Measurements from ENCODE around the gene INSM1. TPM values are rescaled to one million over a fixed set of nuclear protein-coding genes. Genes with fewer than 3 reads are reported as not detected.

The INSM1 gene
- polyA plus RNA-seq, 1 experiment, result not detected

DNA sequence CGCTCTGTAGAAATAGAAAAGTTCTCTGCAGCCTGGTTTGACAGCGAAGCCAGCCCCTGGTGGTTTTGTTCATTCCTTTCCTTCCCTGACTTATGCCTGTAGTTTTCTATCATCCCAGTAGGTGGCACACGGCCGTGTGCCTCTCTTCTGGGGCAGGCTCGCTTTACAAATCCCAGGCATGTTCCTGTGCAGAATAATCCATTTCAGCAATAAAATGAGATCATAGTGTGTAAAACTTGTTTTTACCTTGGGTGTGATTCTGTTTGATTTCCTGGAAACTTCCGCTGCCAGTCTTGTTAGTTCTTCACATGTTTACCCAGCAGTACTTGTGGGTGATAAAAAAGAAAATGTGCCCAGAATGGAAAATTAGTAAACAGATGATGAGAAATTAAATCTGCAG is 7.4 kb upstream of the INSM1 start:
- TF ChIP-seq, protein P1, sequence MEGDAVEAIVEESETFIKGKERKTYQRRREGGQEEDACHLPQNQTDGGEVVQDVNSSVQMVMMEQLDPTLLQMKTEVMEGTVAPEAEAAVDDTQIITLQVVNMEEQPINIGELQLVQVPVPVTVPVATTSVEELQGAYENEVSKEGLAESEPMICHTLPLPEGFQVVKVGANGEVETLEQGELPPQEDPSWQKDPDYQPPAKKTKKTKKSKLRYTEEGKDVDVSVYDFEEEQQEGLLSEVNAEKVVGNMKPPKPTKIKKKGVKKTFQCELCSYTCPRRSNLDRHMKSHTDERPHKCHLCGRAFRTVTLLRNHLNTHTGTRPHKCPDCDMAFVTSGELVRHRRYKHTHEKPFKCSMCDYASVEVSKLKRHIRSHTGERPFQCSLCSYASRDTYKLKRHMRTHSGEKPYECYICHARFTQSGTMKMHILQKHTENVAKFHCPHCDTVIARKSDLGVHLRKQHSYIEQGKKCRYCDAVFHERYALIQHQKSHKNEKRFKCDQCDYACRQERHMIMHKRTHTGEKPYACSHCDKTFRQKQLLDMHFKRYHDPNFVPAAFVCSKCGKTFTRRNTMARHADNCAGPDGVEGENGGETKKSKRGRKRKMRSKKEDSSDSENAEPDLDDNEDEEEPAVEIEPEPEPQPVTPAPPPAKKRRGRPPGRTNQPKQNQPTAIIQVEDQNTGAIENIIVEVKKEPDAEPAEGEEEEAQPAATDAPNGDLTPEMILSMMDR (IDR thresholded peaks at IDR 0.05; ENCODE audit: insufficient read depth, low read depth, low read length), result peak; percentile 88
- POLR2A ChIA-PET, result no interaction called here
- CTCF ChIA-PET, result interaction anchor here (0.8 to 3.2 kb wide), 6 partner anchors 46 to 233 kb away, joined by 3 to 13 read pairs (median 3); no protein-coding TSS in a partner anchor
- no peak overlapping the region for H3K4me3 ChIP-seq (ENCODE audit: low read depth, low read length)
- DNase-seq (ENCODE audit: low read depth), result peak; percentile 5
- H3K36me3 ChIP-seq (ENCODE audit: control insufficient read depth, insufficient read depth, low read length), result no peaks in the 10 kb centered on the region
- peaks cover 38% of the 10 kb centered on the region for H3K27me3 ChIP-seq (ENCODE audit: control insufficient read depth, insufficient read depth, low read length)

DNA sequence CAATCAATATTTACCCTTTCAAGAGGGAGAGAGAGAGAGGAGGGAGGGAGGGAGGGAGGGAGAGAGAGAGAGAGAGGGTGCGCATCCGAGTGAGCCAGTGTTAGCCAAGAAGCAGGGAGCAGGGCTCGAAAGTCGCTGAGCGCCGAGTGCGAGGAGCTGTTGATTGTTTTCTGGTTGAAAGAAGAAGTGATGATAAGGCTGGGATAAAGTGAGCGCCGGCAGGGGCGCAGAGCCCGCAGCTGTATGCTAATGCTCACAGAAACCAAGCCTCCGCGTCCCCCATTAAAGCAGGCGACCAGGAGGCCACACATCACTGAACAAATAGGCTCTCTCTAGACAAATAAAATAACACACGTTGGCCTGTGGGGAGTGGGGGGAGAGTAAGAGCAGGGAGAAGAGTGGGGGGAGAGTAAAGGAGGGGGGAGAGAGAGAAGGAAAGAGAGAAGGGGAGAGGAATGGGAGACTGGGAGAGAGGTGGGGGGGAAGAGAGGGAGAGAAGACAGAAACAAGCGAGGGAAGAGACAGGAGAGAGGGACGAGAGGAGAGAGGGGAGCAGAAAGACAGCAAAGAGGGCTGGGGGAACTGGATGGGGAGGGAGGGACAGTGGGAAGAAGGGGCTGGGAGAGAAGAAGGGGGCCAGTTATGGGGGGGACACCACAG is 5.0 kb upstream of the INSM1 start:
- H3K27me3 ChIP-seq (ENCODE audit: control insufficient read depth, insufficient read depth, low read length), result peaks cover 45% of the 10 kb centered on the region
- no peak for DNase-seq (ENCODE audit: low read depth)
- TF ChIP-seq, protein P1 (IDR thresholded peaks at IDR 0.05; ENCODE audit: insufficient read depth, low read depth, low read length), result no peak
- no peaks in the 10 kb centered on the region for H3K36me3 ChIP-seq (ENCODE audit: control insufficient read depth, insufficient read depth, low read length)
- H3K4me3 ChIP-seq (ENCODE audit: low read depth, low read length), result no peak overlapping the region
- POLR2A ChIA-PET, result no interaction called here
- CTCF ChIA-PET, result interaction anchor here (1.4 kb wide), 1 partner anchor 41 kb away, joined by 5 read pairs; no protein-coding TSS in a partner anchor

DNA sequence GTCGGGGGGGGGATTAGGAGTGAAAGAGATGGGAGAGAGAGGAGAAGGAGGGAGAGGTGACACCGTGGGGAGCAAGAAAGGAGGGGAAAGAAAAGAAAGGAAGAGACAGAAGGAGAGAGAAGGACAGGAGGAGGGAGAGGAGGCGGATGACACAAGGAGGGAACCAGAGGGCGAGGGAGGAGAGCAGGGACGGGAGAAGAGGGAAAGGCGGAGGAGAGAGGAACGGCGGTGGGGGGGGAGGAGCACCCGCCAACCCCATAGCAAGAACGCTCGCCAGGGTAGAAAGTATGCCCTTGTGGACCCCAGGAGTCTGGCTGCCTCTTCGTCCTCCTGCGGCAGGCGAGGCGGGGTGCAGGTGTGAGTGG is 4.5 kb upstream of the INSM1 start:
- POLR2A ChIA-PET, result no interaction called here

DNA sequence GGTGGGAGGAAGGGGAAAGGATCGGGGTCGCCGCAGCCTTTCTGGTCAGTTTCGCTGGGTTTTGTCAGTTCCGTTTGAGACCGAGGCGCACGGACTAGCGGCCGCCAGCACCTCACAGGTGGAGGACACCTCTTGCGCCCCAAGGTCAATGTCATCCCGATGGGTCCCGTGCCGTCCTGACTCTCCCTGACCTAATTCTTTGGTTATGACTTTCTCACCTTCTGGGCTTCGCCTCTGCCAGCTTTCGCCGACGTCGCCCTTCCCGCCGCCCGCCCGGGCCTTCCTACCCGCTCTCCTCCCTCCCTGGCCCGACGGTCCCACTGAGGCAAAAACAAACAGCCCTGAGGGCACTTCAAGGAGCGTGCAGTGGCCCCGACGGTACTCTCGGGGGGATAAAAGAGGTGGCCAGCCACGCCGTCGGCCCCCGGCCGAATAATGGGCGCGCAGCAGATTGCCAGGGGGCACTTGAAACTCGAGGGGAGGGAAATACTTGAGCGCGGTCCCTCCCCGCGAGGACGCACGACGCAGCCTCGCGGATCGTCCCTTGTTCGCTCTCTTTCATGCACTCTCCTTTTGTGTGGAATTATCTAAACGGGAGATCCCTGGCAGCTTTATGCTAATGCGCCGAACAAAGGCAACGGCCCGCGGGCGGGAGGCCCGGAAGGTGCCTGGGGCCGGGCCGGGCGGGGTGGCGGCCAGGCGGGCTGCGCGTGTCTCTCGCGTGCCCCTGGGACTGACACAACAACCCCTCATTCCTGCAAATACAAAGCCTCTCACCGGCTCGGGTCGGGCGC is 3.9 kb upstream of the INSM1 start:
- TF ChIP-seq, protein P1 (IDR thresholded peaks at IDR 0.05; ENCODE audit: insufficient read depth, low read depth, low read length), result no peak
- no peak for DNase-seq (ENCODE audit: low read depth)
- peaks cover 45% of the 10 kb centered on the region for H3K27me3 ChIP-seq (ENCODE audit: control insufficient read depth, insufficient read depth, low read length)
- ChIA-PET CTCF (no interaction called here), POLR2A (no interaction called here)
- H3K36me3 ChIP-seq (ENCODE audit: control insufficient read depth, insufficient read depth, low read length), result no peaks in the 10 kb centered on the region
- no peak overlapping the region for H3K4me3 ChIP-seq (ENCODE audit: low read depth, low read length)

More for the DNA sequence above, 4.5 kb upstream of the INSM1 start:
- CTCF ChIA-PET, result no interaction called here
- no peak overlapping the region for H3K4me3 ChIP-seq (ENCODE audit: low read depth, low read length)
- peaks cover 45% of the 10 kb centered on the region for H3K27me3 ChIP-seq (ENCODE audit: control insufficient read depth, insufficient read depth, low read length)
- TF ChIP-seq, protein P1 (IDR thresholded peaks at IDR 0.05; ENCODE audit: insufficient read depth, low read depth, low read length), result no peak
- no peak for DNase-seq (ENCODE audit: low read depth)
- H3K36me3 ChIP-seq (ENCODE audit: control insufficient read depth, insufficient read depth, low read length), result no peaks in the 10 kb centered on the region

DNA sequence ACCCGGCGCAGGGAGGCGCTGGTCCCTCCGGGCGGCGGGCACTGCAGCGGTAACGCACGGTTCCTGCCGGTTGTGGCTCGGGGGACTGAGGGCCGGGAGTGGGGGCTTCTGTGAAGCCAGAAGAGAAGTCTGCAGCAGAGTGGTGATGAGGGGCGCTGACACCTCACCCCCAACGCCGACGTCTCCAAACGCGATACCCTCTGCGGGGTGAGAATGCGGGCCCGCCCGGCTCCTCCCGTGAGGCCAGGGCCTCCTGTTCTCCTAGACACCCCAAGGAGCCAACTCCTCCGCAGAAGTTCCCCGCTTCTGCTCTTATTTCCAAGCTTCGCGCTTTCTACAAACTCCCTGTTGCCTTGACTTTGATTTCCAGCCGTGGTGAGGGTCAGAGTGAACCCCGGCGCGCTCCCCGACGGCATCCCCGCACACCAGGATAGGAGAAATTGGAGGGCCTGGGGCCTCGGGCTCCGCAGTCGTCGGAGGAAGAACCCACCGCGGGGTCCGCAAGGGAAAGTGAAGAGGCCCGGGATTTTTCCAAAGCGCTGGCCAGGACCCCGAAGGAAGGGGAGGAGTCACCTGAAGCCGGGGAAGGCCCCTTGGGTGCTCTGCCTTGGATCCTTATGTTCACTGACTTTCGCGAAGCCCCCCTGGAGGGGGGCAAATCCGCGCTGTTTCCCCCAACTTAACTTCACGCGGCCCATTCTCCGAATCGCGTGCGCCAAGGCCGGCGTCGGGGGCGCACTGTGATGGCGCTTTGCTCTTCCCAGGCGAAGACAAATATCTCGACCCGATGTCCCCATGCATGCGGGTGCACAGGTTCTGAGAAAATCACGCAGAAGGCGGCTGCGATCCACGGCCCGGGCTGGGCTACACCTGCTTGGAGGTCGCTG is 3.1 kb upstream of the INSM1 start:
- no peak for DNase-seq (ENCODE audit: low read depth)
- POLR2A ChIA-PET, result no interaction called here
- TF ChIP-seq, protein P1 (IDR thresholded peaks at IDR 0.05; ENCODE audit: insufficient read depth, low read depth, low read length), result no peak

More for the DNA sequence above, 3.1 kb upstream of the INSM1 start:
- Histone ChIP-seq H3K4me3 (ENCODE audit: low read depth, low read length) (no peak overlapping the region), H3K27me3 (ENCODE audit: control insufficient read depth, insufficient read depth, low read length) (peaks cover 51% of the 10 kb centered on the region), H3K36me3 (ENCODE audit: control insufficient read depth, insufficient read depth, low read length) (no peaks in the 10 kb centered on the region)
- CTCF ChIA-PET, result no interaction called here

Measured in BJ (cell line).